ENCODE data around the gene MAP1S.

Gene MAP1S

GRCh38 chr19:17688853-17689595 lies 30.3 kb upstream of the MAP1S start:
- DNase-seq: no peak

GRCh38 chr19:17692566-17692965 lies 26.7 kb upstream of the MAP1S start:
- no peak for DNase-seq

DNA sequence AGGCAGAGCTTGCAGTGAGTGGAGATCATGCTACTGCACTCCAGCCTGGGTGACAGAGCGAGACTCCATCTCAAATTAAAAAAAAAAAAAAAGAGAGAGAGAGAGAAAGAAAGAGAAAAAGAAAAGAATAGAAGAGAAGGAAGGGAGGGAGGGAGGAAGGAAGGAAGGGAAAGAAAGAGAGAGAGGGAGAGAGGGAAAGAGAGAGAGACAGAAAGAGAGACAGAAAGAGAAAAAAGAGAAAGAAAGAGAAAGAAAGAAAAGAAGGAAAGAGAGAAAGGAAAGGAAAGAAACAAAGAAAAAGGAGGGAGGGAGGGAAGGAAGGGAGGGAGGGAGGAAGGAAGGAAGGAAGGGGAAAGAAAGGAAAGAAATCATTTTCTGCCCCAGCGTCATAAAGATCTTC lies 24.1 kb upstream of the MAP1S start:
- no peak for DNase-seq

GRCh38 chr19:17703824-17704463 lies 15.3 kb upstream of the MAP1S start:
- peak; percentile 61 to 70 for DNase-seq

DNA sequence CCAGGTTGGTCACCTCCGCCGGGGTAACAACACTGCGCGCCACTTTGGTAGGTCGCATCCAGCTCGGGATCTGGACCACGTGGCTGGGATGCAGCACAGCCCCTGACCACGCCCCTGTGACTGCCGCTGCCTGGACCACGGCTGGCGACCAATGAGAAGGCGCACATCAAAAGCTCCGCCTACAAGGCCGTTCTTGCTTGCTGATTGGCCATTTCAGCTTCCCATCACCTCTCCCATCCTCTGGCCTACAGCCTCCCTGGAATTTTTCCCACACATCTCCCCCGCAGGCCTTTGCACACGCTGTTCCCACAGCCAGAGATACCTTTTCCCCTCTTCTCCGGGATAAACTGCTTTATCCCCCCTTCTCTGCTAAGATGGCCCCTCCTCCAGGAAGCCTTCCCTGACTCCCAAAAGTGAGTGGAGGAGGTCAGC lies 12.5 kb upstream of the MAP1S start:
- no peak for DNase-seq

DNA sequence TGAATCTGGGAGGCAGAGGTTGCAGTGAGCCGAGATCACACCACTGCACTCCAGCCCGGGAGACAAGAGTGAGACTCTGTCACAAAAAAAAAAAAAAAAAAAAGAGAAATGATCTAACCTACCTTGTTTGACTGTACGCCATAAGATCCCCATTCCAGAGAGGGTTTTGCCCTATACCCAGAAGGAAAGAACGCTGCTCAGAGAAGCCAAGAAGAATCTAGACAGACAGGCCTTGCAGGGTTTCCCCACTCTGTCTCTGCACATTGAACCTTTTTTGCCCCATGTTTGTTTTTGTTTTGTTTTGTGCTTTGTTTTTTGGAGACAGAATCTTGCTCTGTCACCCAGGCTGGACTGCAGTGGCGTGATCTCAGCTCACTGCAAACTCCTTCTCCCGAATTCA lies 7.4 kb upstream of the MAP1S start:
- no peak for DNase-seq

DNA sequence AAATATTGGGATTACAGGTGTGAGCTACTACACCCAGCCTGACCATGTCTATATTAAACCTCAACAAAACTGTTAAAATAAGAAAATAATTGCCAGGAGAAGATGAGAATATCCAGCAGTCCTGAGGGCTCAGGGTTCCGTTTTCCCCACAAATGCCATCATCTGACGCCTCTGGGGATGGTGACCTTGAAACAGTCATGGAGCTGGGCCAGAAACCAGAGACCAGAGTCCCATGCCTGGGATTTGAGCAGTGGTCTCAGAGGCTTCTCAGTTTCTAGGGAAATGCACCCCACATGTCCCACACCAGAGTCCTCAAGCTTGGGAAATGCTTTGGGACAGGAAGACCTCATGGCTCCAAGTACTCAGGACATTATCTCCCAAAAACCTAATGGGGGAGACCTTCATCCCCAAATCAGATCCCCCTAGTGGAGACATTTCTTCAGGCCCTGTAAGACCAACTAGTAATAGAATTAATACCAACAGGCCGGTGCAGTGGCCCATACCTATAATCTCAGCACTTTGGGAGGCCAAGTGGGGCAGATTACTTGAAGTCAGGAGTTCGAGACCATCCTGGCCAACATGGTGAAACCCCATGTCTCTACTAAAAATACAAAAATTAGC lies 2.9 kb upstream of the MAP1S start:
- DNase-seq: no peak

DNA sequence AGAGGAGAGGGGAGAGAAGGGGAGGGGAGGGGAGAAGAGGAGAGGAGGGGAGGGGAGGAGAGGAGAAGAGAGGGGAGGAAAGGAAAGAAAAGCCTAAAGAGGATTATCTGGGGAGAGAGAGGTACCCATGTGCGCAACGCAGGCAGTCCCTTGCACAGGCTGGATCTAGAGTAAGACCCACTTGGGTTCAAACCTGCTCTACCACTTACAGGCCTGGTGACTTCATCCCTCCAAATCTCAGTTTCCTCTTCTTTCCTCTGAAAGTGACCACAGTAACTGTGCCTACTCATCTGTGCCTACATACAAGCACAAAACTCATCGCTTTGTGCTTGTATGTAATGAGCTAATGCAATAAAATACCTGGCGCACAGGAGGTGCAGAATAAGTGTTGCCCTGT lies 732 bp upstream of the MAP1S start:
- DNase-seq: no peak

DNA sequence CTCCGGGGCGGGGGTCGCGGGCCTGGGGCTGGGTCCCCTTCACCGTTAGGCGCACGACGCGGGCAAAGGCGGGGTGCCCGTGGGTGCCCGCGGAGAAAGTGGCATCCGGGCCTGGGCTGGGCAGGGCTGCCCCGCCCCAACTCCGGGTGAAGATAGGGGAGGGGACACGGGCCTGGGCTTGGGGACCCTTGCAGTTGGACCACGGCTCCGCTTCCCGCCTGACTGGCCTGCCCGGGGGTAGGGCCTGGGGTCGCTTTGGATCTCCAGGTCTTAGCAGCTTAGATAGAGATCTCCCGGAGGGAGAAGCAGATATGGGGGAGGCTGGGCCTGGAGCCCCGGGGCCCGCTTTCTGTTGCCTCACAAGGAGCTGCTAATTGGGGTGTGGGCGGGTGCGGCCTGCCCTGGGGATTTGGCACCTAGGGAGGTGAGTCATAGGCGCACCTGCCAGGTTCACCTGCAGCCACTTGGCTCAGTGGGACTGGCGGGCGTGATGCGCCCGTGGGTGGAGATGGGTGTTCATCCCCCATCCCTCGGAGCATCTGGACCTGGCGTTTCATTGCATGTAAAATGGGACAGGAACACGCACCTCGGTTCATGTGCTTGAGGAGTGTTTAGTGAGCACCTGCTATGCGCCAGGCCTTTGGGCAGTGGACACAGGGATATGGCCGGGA lies 585 bp downstream of the MAP1S start:
- DNase-seq: peak; percentile 61 to 68

GRCh38 chr19:17720440-17720839 lies 1.2 kb downstream of the MAP1S start:
- no peak for DNase-seq

DNA sequence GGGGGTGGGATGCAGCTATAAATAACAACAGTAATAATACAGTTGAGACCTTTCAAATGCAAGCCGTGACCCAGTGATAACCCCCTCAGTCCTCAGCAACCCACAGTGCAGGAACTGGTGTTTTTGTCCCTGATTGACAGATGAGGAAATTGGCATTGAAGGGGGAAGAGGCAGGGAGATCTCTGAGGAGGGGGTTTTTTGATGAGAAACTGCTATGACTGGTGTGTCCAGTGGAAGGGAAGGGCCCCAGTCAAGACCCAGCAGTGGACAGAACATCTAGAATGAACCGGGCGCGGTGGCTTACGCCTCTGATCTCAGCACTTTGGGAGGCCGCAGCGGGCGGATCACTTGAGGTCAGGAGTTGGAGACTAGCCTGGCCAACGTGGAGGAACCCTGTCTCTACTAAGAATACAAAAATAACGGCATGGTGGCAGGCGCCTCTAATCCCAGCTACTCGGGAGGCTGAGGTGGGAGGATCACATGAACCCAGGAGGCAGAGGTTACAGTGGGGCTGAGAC lies 1.9 kb downstream of the MAP1S start:
- no peak for DNase-seq

DNA sequence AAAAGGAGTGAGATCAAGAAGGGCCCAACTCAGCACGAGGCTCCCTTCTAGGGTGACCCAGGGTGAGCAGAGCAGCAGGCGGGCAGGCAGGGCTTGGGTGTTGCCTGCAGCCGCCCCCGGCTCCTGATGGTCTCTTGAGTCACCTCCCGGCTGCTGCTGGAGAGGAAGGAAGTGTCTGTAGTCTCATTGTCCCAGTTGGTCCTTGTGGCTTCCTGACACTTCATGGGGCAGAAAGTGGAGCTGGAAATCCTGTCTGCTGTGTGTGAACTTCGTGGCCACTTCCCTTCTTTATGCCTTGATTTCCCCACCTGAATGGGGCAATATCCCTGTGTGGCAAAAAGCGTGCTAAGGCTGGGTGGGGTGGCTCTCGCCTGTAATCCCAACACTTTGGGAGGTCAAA lies 2.5 kb downstream of the MAP1S start:
- DNase-seq: no peak

- no peak for DNase-seq
Observed at GRCh38 chr19:17722655-17723240, 3.5 kb downstream of the MAP1S start.

- no peak for DNase-seq
Observed at GRCh38 chr19:17724655-17725054, 5.4 kb downstream of the MAP1S start.

DNA sequence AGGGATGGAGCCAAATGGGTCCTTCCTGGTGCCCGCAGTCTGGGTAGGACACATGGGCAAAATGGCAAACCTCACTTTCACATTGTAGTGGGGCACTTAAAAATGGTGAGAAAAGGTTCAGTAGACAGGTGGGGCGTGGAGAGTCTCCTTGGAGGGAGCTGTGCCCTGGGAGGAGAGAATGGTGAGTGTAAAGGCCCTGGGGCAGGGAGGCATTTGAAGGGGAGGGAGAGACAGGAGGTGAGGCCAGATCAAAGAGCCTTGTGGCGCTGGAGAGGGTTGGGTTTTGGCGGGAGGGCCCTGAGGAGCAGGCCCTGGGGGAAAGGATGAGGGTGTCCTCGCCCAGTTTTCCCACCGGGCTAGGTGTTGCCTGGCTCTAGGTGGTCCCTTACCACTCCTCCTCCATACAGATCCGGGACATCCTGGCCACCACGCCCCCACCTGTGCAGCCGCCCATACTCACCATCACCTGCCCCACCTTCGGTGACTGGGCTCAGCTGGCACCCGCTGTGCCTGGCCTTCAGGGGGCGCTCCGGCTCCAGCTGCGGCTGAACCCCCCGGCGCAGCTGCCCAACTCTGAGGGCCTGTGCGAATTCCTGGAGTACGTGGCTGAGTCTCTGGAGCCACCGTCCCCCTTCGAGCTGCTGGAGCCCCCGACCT lies 6.3 kb downstream of the MAP1S start:
- no peak for DNase-seq

- no peak for DNase-seq
Observed at GRCh38 chr19:17726136-17726741, 7.0 kb downstream of the MAP1S start.

DNA sequence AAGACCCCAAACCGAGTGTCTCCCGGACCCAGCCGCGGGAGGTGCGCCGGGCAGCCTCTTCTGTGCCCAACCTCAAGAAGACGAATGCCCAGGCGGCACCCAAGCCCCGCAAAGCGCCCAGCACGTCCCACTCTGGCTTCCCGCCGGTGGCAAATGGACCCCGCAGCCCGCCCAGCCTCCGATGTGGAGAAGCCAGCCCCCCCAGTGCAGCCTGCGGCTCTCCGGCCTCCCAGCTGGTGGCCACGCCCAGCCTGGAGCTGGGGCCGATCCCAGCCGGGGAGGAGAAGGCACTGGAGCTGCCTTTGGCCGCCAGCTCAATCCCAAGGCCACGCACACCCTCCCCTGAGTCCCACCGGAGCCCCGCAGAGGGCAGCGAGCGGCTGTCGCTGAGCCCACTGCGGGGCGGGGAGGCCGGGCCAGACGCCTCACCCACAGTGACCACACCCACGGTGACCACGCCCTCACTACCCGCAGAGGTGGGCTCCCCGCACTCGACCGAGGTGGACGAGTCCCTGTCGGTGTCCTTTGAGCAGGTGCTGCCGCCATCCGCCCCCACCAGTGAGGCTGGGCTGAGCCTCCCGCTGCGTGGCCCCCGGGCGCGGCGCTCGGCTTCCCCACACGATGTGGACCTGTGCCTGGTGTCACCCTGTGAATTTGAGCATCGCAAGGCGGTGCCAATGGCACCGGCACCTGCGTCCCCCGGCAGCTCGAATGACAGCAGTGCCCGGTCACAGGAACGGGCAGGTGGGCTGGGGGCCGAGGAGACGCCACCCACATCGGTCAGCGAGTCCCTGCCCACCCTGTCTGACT lies 7.9 kb downstream of the MAP1S start:
- no peak for DNase-seq

GRCh38 chr19:17727843-17728242 lies 8.6 kb downstream of the MAP1S start:
- DNase-seq: no peak

GRCh38 chr19:17733127-17733526 lies 13.8 kb downstream of the MAP1S start:
- DNase-seq: no peak

GRCh38 chr19:17734146-17734545 lies 14.9 kb downstream of the MAP1S start:
- no peak for DNase-seq

DNA sequence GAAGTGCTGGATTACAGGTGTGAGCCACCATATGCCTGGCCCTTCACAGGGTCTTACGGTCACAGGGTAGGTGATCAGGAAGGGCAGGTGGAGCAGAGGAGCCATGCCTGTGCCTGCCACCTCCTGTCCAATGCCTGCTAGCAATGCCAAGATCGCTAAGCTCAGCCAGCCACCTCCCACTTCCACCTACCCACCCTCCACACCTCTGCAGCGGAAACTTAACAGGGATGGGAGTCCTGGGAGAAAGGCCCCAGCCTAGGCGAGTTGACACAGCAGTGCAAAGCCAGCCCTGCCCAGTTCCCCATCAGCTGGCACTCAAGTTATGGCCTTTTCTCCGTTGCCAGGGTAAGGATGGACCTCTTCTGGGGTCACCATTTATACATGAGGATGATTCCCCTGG lies 16.1 kb downstream of the MAP1S start:
- no peak for DNase-seq
